Measurements from ENCODE around the gene DNAJA3. TPM values are rescaled to one million over a fixed set of nuclear protein-coding genes. Genes with fewer than 3 reads are reported as not detected.

The DNAJA3 gene
- total and polyA plus RNA-seq, 9 of the 15 experiments (the other 6 are each of a cell fraction or from before 2014, with no cell fraction given): 8.1 to 105 (median 79.0) TPM

GRCh38 chr16:4415538-4416199, 10.0 kb upstream of the DNAJA3 start (continued):
- TF ChIP-seq NR2C1 (IDR thresholded peaks at IDR 0.05) (no peak; the same call in 1 of the 2 replicates), NR2C1 (tag; IDR thresholded peaks at IDR 0.05) (peak; percentile 47; the same call in 1 of the 2 replicates), BRD4 (IDR thresholded peaks at IDR 0.05) (no peak), CTBP1 (IDR thresholded peaks at IDR 0.05; ENCODE audit: borderline replicate concordance) (peak; percentile 80), PCBP2 (IDR thresholded peaks at IDR 0.05; ENCODE audit: low read depth, low read length, poor library complexity, severe bottlenecking) (no peak), CCAR2 (IDR thresholded peaks at IDR 0.05; ENCODE audit: low read depth, low read length) (no peak), SMARCA4 (IDR thresholded peaks at IDR 0.05) (peak; percentile 50), BRF1 (IDR thresholded peaks at IDR 0.05; ENCODE audit: borderline replicate concordance, extremely low read depth, insufficient read length) (no peak), SMARCE1 (IDR thresholded peaks at IDR 0.05) (0 out of 2 replicates have a peak, but pooled peaks have one; percentile 24), PHTF2 (CRISPR knock-in tag; IDR thresholded peaks at IDR 0.05) (no peak), RBM14 (IDR thresholded peaks at IDR 0.05; ENCODE audit: borderline replicate concordance, insufficient read depth, low read depth, low read length) (0 out of 2 replicates have a peak, but pooled peaks have one; percentile 20), STAT6 (CRISPR knock-in tag; IDR thresholded peaks at IDR 0.05) (no peak), ZBTB33 (CRISPR knock-in tag; IDR thresholded peaks at IDR 0.05) (0 out of 2 replicates have a peak, but pooled peaks have one; percentile 21)
